ENCODE data around the gene CTNNA3.

CTNNA3 gene

GRCh38 chr10:66811211-66811610 lies 884.8 kb downstream of the CTNNA3 start:
- no peak for TF ChIP-seq CTCF (IDR thresholded peaks at IDR 0.05)
- no peaks in the 10 kb centered on the region for H3K4me1 ChIP-seq (ENCODE audit: control insufficient read depth in 1 of 2, insufficient read depth in 1 of 2, low read depth in 1 of 2, low read length in 1 of 2)
- no peaks in the 10 kb centered on the region for H3K9me3 ChIP-seq
- no peaks in the 10 kb centered on the region for H3K27me3 ChIP-seq
- H3K36me3 ChIP-seq = no peaks in the 10 kb centered on the region
- no peak overlapping the region for H3K27ac ChIP-seq
- H3K4me3 ChIP-seq (ENCODE audit: low read depth in 1 of 2, low read length in 1 of 2) = no peak overlapping the region

GRCh38 chr10:66809402-66809801 lies 886.6 kb downstream of the CTNNA3 start:
- H3K4me3 ChIP-seq (ENCODE audit: low read depth in 1 of 2, low read length in 1 of 2) = no peak overlapping the region
- no peaks in the 10 kb centered on the region for H3K27me3 ChIP-seq
- no peaks in the 10 kb centered on the region for H3K9me3 ChIP-seq
- H3K27ac ChIP-seq = no peak overlapping the region
- TF ChIP-seq CTCF (IDR thresholded peaks at IDR 0.05) = no peak
- H3K36me3 ChIP-seq = no peaks in the 10 kb centered on the region
- H3K4me1 ChIP-seq (ENCODE audit: control insufficient read depth in 1 of 2, insufficient read depth in 1 of 2, low read depth in 1 of 2, low read length in 1 of 2) = no peaks in the 10 kb centered on the region

GRCh38 chr10:66805612-66806011 lies 890.4 kb downstream of the CTNNA3 start:
- no peaks in the 10 kb centered on the region for H3K27me3 ChIP-seq
- H3K36me3 ChIP-seq = no peaks in the 10 kb centered on the region
- no peak overlapping the region for H3K27ac ChIP-seq
- no peaks in the 10 kb centered on the region for H3K9me3 ChIP-seq
- TF ChIP-seq CTCF (IDR thresholded peaks at IDR 0.05) = no peak
- no peak overlapping the region for H3K4me3 ChIP-seq (ENCODE audit: low read depth in 1 of 2, low read length in 1 of 2)
- no peaks in the 10 kb centered on the region for H3K4me1 ChIP-seq (ENCODE audit: control insufficient read depth in 1 of 2, insufficient read depth in 1 of 2, low read depth in 1 of 2, low read length in 1 of 2)

GRCh38 chr10:66804962-66805361 lies 891.0 kb downstream of the CTNNA3 start:
- H3K4me3 ChIP-seq (ENCODE audit: low read depth in 1 of 2, low read length in 1 of 2) = no peak overlapping the region
- no peak overlapping the region for H3K27ac ChIP-seq
- H3K9me3 ChIP-seq = no peaks in the 10 kb centered on the region
- no peaks in the 10 kb centered on the region for H3K4me1 ChIP-seq (ENCODE audit: control insufficient read depth in 1 of 2, insufficient read depth in 1 of 2, low read depth in 1 of 2, low read length in 1 of 2)
- no peaks in the 10 kb centered on the region for H3K27me3 ChIP-seq
- H3K36me3 ChIP-seq = no peaks in the 10 kb centered on the region
- TF ChIP-seq CTCF (IDR thresholded peaks at IDR 0.05) = no peak

GRCh38 chr10:66803174-66803573 lies 892.8 kb downstream of the CTNNA3 start:
- H3K4me1 ChIP-seq (ENCODE audit: control insufficient read depth in 1 of 2, insufficient read depth in 1 of 2, low read depth in 1 of 2, low read length in 1 of 2) = no peaks in the 10 kb centered on the region
- no peak for TF ChIP-seq CTCF (IDR thresholded peaks at IDR 0.05)
- no peaks in the 10 kb centered on the region for H3K36me3 ChIP-seq
- no peaks in the 10 kb centered on the region for H3K27me3 ChIP-seq
- H3K27ac ChIP-seq = no peak overlapping the region
- H3K9me3 ChIP-seq = no peaks in the 10 kb centered on the region
- no peak overlapping the region for H3K4me3 ChIP-seq (ENCODE audit: low read depth in 1 of 2, low read length in 1 of 2)

GRCh38 chr10:66799474-66799873 lies 896.5 kb downstream of the CTNNA3 start:
- TF ChIP-seq CTCF (IDR thresholded peaks at IDR 0.05) = no peak
- no peaks in the 10 kb centered on the region for H3K9me3 ChIP-seq
- no peak overlapping the region for H3K27ac ChIP-seq
- H3K4me1 ChIP-seq (ENCODE audit: control insufficient read depth in 1 of 2, insufficient read depth in 1 of 2, low read depth in 1 of 2, low read length in 1 of 2) = no peaks in the 10 kb centered on the region
- H3K27me3 ChIP-seq = no peaks in the 10 kb centered on the region
- H3K4me3 ChIP-seq (ENCODE audit: low read depth in 1 of 2, low read length in 1 of 2) = no peak overlapping the region
- no peaks in the 10 kb centered on the region for H3K36me3 ChIP-seq
